Osteocyte (in vitro differentiated cells): ENCODE data around the gene RPL36. TPM values are rescaled to one million over a fixed set of nuclear protein-coding genes. Genes with fewer than 3 reads are reported as not detected.
"Not testable (repeated sequence)": the region's sequence is repeated elsewhere in the genome, so short reads cannot be mapped to it uniquely, and the experiment has no call there.

Experiments used
- DNase-seq: peaks from one replicate; pipeline ENCODE4 v3.0.0; 2021; ENCODE audit warnings: mixed read lengths; ENCODE audit not compliant: unreplicated experiment; ENCODE audit errors: extremely low spot score
- H3K27ac Mint-ChIP-seq: one replicate; pipeline ENCODE4 v1.8.0; 2021; ENCODE audit warnings: mild to moderate bottlenecking, mixed read lengths; ENCODE audit not compliant: unreplicated experiment
- H3K27me3 Mint-ChIP-seq: one replicate; pipeline ENCODE4 v1.8.0; 2021; ENCODE audit warnings: mixed read lengths; ENCODE audit not compliant: unreplicated experiment
- H3K36me3 Mint-ChIP-seq: one replicate; pipeline ENCODE4 v1.8.0; 2021; ENCODE audit warnings: mixed read lengths; ENCODE audit not compliant: unreplicated experiment
- H3K4me1 Mint-ChIP-seq: one replicate; pipeline ENCODE4 v1.8.0; 2021; ENCODE audit warnings: mixed read lengths; ENCODE audit not compliant: unreplicated experiment
- H3K4me3 Mint-ChIP-seq: one replicate; pipeline ENCODE4 v1.8.0; 2021; ENCODE audit warnings: mild to moderate bottlenecking, moderate library complexity, mixed read lengths; ENCODE audit not compliant: unreplicated experiment
- H3K9me3 Mint-ChIP-seq: one replicate; pipeline ENCODE4 v1.8.0; 2021; ENCODE audit warnings: mixed read lengths; ENCODE audit not compliant: unreplicated experiment
- CTCF ChIP-seq: fragments of 200-600 bp; sonication (generic); IDR thresholded peaks from 2 replicates; pipeline ENCODE4 v1.5.0; 2021; ENCODE audit warnings: antibody characterized with exemption, mild to moderate bottlenecking, moderate library complexity
- total RNA-seq: library from RNA; stranded (reverse); gene quantifications from 2 replicates; pipeline ENCODE4 v1.2.1, GENCODE V29; 2021

Gene RPL36
- total RNA-seq, 1 donor from 2014 or later, result 728 TPM

GRCh38 chr19:5727453-5728050, 37.5 kb downstream of the RPL36 start:
- DNase-seq, result no peak
- Mint-ChIP-seq H3K9me3 (no peaks in the 10 kb centered on the region), H3K27ac (no peak overlapping the region), H3K4me1 (no peaks in the 10 kb centered on the region), H3K36me3 (no peaks in the 10 kb centered on the region), H3K4me3 (no peak overlapping the region), H3K27me3 (peaks cover 5% of the 10 kb centered on the region)
- TF ChIP-seq CTCF, result no peak

- H3K9me3 Mint-ChIP-seq, H3K36me3 Mint-ChIP-seq, DNase-seq, H3K27ac Mint-ChIP-seq, H3K27me3 Mint-ChIP-seq, H3K4me3 Mint-ChIP-seq, H3K4me1 Mint-ChIP-seq: not testable (repeated sequence)
Observed at GRCh38 chr19:5733172-5733571, 43.1 kb downstream of the RPL36 start.

GRCh38 chr19:5738423-5738822, 48.3 kb downstream of the RPL36 start:
- TF ChIP-seq CTCF, result no peak
- Mint-ChIP-seq H3K36me3 (no peaks in the 10 kb centered on the region), H3K9me3 (no peaks in the 10 kb centered on the region), H3K27me3 (peaks cover 11% of the 10 kb centered on the region), H3K4me1 (no peaks in the 10 kb centered on the region), H3K27ac (no peak overlapping the region), H3K4me3 (no peak overlapping the region)
- no peak for DNase-seq

Other genes with a start within 250 kb of the RPL36 start
- gene ZNRF4, start 234.9 kb upstream of the RPL36 start, total RNA-seq, result not detected in 2 replicates
- 13.5 and 16.4 TPM in 2 replicates for gene TINCR, start 122.3 kb upstream of the RPL36 start, total RNA-seq
- gene SAFB2, start 67.5 kb upstream of the RPL36 start, total RNA-seq, result 79.9 and 91.9 TPM in 2 replicates
- gene SAFB, start 67.2 kb upstream of the RPL36 start, total RNA-seq, result 88.2 and 97.1 TPM in 2 replicates
- 59.1 and 60.7 TPM in 2 replicates for gene MICOS13, start 9.8 kb upstream of the RPL36 start, total RNA-seq
- 9.7 and 10.7 TPM in 2 replicates for gene HSD11B1L, start 9.3 kb upstream of the RPL36 start, total RNA-seq
- 90.3 and 93.9 TPM in 2 replicates for gene LONP1, start 29.9 kb downstream of the RPL36 start, total RNA-seq
- gene CATSPERD, start 30.3 kb downstream of the RPL36 start, total RNA-seq, result not detected in 2 replicates
- 2.0 and 3.1 TPM in 2 replicates for gene PRR22, start 94.5 kb downstream of the RPL36 start, total RNA-seq
- gene DUS3L, start 100.9 kb downstream of the RPL36 start, total RNA-seq, result 29.0 and 30.9 TPM in 2 replicates
- 0.40 TPM in 1 of 2 replicates, not detected in the other for gene NRTN, start 114.8 kb downstream of the RPL36 start, total RNA-seq
- not detected in 2 replicates for gene FUT6, start 149.4 kb downstream of the RPL36 start, total RNA-seq
- gene FUT3, start 161.2 kb downstream of the RPL36 start, total RNA-seq, result not detected in 2 replicates
- not detected in 2 replicates for gene FUT5, start 180.2 kb downstream of the RPL36 start, total RNA-seq
- gene NDUFA11, start 213.5 kb downstream of the RPL36 start, total RNA-seq, result 253 and 259 TPM in 2 replicates
- 10.0 and 10.7 TPM in 2 replicates for gene VMAC, start 214.6 kb downstream of the RPL36 start, total RNA-seq
- gene CAPS, start 224.0 kb downstream of the RPL36 start, total RNA-seq, result 14.4 and 15.6 TPM in 2 replicates